ELR (cell line): Measurements from ENCODE around the gene LPAR1.
A peak's percentile ranks its signal among the peaks of the same experiment; 100 is the strongest.

Experiments used
- DNase-seq: peaks from one replicate; pipeline ENCODE4 v3.0.0-alpha.2; 2015; ENCODE audit warnings: low read depth

Gene LPAR1

GRCh38 chr9:111037356-111037707 is 938 bp downstream of the LPAR1 start:
- DNase-seq: peak; percentile 53

GRCh38 chr9:111036946-111037345 is 1.3 kb downstream of the LPAR1 start:
- DNase-seq: peak; percentile 65

GRCh38 chr9:111036429-111036789 is 1.9 kb downstream of the LPAR1 start:
- DNase-seq: peak; percentile 82

DNA sequence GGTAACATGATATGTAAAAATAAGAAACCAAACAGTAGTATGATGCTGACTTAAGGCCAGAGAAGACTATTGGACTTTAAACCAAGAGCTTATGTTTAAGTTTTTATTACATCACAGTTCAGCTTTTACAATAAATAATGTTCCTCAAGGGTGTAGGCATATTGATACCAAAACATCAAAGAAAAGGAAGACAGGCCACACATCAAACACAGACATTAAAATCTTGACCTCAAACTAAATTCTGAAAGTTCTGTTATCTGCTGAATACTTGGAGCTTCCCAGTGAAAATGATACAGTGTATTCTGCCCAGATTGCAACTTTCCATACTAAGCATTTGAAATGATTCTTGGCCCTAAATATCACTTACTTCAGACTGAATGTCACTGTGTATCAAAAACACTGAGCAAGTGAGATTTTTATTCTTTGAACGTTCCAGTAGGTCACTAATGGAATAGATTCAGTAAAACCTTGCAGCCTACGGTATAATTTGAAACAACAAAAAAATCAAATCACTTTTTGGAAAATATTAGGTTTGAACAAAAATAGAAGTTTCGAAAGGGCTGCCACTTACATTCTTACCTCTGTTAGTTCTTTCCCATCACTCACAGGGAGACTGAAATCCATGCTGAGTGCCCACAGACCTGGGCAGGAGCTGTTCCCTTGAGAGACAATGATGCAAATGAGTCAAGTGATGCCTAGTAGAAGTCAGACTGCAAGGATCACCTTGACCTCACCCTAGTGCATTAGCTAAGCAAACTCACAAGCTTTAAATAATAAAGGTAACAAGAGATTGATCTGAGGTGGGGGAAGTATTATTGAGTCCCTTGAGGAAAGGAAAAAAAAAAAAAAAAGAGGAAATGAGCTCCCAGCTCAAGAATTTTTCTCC is 2.5 kb downstream of the LPAR1 start:
- peak; percentile 46 for DNase-seq

DNA sequence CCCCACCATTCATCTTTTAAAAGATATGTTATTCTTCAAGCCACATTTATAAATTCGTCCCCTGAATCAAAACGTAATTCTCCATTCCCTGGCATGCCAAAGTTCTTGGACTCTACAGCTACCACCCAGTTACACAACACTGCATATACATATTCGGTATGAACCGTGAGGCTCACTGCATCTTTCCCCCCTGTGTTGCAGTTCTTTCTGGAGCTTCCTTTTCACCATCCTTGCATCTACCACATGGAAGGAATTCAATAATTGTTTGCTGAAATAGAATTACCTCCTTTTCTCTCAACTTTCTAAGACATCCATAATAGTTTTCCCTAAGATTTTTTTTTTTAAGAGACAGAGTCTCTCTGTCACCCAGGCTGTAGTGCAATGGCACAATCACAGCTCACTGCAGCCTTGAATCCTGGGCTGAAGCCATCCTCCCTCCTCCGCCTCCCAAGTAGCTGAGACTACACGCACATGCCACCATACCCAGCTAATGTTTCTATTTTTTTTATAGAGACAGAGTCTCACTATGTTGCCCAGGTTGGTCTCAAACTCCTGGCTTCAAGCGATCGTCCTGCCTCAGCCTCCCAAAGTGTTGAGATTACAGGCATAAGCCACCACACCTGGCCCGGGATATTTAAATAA is 3.3 kb downstream of the LPAR1 start:
- DNase-seq: peak; percentile 39

DNA sequence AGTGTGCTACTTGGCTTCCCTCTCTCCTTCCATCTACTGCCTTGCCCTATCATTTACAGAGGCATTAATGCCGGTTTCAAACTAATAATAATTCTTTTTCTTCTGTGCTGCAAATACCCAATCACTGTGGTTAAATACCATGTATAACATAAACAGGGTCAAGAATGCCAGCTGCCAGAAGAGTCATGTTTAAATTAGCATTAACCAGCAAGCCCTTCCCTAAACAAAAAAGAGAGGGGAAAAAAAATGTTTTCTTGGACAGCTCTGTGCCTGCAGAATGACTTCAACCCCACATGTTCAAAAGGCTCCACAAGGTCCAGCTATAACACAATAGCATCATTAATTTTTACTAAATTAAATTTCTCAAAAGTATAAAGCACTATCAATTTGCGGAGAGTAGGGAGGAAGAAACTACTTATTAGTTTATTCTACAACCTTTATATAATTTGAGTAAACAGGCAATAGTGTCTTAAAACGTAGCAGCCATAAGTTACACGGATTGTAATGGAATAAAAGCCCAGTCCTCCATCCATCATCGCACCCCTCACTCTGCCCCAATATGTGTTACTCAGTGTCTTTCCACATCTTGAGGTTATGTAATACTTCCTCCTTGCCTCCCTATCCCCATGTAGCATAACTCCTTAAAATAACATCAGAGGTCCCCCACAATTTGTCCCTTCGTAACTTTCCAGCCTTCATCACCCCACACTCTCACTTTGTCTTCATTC is 3.9 kb downstream of the LPAR1 start:
- DNase-seq: peak; percentile 32

GRCh38 chr9:111030492-111030891 is 7.8 kb downstream of the LPAR1 start:
- no peak for DNase-seq

GRCh38 chr9:111029260-111029659 is 9.0 kb downstream of the LPAR1 start:
- DNase-seq: no peak

DNA sequence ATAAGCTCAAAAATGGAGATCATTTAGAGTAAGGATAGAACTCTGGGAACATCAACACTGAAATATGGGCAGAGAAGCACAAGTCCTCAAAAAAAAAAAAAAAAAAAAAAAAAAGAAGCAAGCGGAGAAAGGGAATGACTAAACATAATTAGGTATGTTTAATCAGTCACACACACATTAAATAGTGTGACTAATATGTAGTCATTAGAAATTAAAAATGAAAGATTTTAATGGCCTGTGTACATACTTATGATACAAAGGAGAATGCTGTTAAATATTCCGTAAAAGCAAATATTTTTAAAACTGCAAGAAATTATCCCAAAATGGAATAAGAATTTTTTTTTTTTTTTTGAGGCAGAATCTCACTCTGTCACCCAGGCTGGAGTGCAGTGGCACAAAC is 10.5 kb downstream of the LPAR1 start:
- DNase-seq: no peak

- DNase-seq: no peak
These were observed 15.1 kb downstream of the LPAR1 start for GRCh38 chr9:111023128-111023527.

DNA sequence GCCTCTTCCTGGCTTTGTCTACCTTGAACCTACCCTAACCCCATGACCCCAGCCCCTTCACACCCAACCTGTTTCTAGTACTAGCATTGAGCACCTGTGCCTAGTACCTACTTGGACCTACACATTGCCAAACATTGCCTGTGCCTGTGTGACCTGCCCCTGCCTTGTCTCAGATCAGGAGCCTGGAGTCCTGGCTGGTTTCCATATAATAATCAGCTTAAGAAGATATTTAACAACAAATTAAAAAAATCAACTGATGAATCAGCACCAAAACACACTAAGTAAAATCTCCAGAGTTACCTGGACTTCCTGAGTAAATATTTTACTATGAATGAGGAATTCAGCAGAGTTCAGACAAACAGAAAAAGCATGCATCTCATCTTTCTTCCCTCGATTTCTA is 17.7 kb downstream of the LPAR1 start:
- no peak for DNase-seq

GRCh38 chr9:111016426-111017045 is 21.7 kb downstream of the LPAR1 start:
- no peak for DNase-seq

GRCh38 chr9:111016016-111016415 is 22.3 kb downstream of the LPAR1 start:
- no peak for DNase-seq

DNA sequence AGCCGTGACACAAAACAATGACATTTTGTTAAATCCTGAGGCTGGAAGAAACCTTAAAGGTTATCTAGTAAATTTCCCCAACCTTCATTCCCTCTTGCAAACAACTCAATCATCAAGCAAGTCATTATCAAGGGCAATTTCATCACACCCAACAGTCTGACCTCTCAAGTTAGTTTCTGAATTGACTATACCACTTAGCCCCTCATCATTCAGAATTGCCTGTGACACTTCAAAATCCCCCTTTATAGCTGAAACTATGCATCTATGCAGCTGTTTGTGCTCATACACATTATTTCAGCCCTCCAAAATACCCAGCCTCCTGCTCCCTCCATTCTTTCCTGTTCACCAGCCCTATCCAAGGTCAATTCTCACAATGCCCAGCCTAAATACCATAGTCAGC is 24.6 kb downstream of the LPAR1 start:
- DNase-seq: no peak

- DNase-seq: no peak
These were observed 25.0 kb downstream of the LPAR1 start for GRCh38 chr9:111013250-111013649.

GRCh38 chr9:111008158-111009075 is 29.9 kb downstream of the LPAR1 start:
- DNase-seq: peak; percentile 34

- DNase-seq: no peak
These were observed 32.4 kb downstream of the LPAR1 start for GRCh38 chr9:111005746-111006470.

GRCh38 chr9:111004936-111005335 is 33.3 kb downstream of the LPAR1 start:
- DNase-seq: no peak

DNA sequence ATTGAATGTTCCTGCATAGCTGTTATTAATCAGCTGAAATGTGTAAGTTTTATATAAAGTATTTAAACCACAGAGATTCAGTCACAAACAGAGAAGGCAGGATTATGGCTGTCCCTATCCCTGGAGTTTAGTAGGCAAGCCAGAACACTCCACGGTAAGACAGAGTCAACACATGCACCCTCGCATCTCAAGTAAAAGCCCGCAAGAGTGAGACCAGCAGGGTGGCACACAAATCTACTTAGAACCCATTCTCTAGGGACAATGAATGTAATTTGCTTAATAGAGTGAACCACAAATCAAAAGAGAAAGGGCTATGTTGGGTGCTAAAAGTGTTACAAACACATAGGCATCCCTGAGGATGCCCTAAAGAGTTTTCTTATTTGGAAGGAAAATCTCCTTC is 35.1 kb downstream of the LPAR1 start:
- DNase-seq: no peak

DNA sequence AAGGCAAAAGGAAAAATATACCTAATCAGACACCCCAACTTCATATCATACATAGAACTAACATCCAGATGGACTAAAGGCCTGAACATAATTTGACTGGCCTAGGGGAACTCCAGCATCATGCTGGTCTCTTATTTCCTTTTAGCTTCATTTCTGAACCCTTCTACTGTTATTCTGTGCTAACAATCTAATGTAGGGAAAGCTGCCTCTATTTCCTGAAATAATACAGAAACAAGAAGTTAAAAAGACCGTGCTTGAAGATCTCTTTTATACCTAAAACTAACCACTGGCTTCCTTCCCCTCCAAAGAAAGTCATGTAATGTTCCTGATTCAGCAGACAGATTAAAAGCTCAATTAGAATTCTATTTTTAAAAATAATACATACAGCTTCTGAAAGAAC is 36.7 kb downstream of the LPAR1 start:
- no peak for DNase-seq

- no peak for DNase-seq
These were observed 38.1 kb downstream of the LPAR1 start for GRCh38 chr9:111000202-111000601.
